WTC11 (cell line): ENCODE results near the gene FGD2.

Source experiments
- ATF2 ChIP-seq: sonication (generic); formaldehyde crosslinking; IDR thresholded peaks from 2 replicates; pipeline ENCODE4 v1.8.1; 2022; ENCODE audit warnings: low read depth, missing genetic modification reagents, borderline replicate concordance
- CREB1 ChIP-seq: sonication (generic); formaldehyde crosslinking; IDR thresholded peaks from 2 replicates; pipeline ENCODE4 v1.8.0; 2023; ENCODE audit warnings: mild to moderate bottlenecking, missing genetic modification reagents
- CTCF ChIP-seq: fragments of 200-600 bp; IDR thresholded peaks from 2 replicates; pipeline ENCODE4 v1.8.0; 2022; ENCODE audit warnings: antibody characterized with exemption
- GABPB1 ChIP-seq: sonication (generic); formaldehyde crosslinking; IDR thresholded peaks from 2 replicates; pipeline ENCODE4 v1.8.1; 2023; ENCODE audit warnings: mild to moderate bottlenecking, missing genetic modification reagents
- MYBL2 ChIP-seq: sonication (generic); formaldehyde crosslinking; IDR thresholded peaks from 2 replicates; pipeline ENCODE4 v1.8.1; 2023; ENCODE audit warnings: mild to moderate bottlenecking, moderate library complexity, missing genetic modification reagents
- NFYB ChIP-seq: sonication (generic); formaldehyde crosslinking; conservative IDR thresholded peaks from 2 replicates; pipeline ENCODE4 v1.8.0; 2022; ENCODE audit warnings: low read depth, missing genetic modification reagents
- NR1H2 ChIP-seq: sonication (generic); formaldehyde crosslinking; IDR thresholded peaks from 2 replicates; pipeline ENCODE4 v1.9.0; 2021; ENCODE audit warnings: mild to moderate bottlenecking, moderate library complexity, missing genetic modification reagents
- TF ChIP-seq, protein P1 (sequence below): sonication (generic); formaldehyde crosslinking; IDR thresholded peaks from 2 replicates; pipeline ENCODE4 v1.8.1; 2023; ENCODE audit warnings: mild to moderate bottlenecking, missing genetic modification reagents, moderate library complexity
- TF ChIP-seq, protein P2 (sequence below): sonication (generic); formaldehyde crosslinking; IDR thresholded peaks from 2 replicates; pipeline ENCODE4 v1.8.0; 2022; ENCODE audit warnings: mild to moderate bottlenecking, missing genetic modification reagents
- TF ChIP-seq, protein P3 (sequence below): sonication (generic); formaldehyde crosslinking; IDR thresholded peaks from 2 replicates; pipeline ENCODE4 v1.8.1; 2023; ENCODE audit warnings: mild to moderate bottlenecking, missing genetic modification reagents
- TF ChIP-seq, protein P4 (sequence below): fragments of 250-450 bp; sonication (Bioruptor Pico); IDR thresholded peaks from 2 replicates; pipeline ENCODE4 v2.1.2; 2022; ENCODE audit warnings: mild to moderate bottlenecking, moderate library complexity

- TF ChIP-seq ATF2 (CRISPR knock-in tag), result no peak
- TF ChIP-seq CTCF, result no peak
- TF ChIP-seq GABPB1, result no peak
- TF ChIP-seq, protein P1, sequence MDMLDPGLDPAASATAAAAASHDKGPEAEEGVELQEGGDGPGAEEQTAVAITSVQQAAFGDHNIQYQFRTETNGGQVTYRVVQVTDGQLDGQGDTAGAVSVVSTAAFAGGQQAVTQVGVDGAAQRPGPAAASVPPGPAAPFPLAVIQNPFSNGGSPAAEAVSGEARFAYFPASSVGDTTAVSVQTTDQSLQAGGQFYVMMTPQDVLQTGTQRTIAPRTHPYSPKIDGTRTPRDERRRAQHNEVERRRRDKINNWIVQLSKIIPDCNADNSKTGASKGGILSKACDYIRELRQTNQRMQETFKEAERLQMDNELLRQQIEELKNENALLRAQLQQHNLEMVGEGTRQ (CRISPR knock-in tag), result no peak
- TF ChIP-seq, protein P2, sequence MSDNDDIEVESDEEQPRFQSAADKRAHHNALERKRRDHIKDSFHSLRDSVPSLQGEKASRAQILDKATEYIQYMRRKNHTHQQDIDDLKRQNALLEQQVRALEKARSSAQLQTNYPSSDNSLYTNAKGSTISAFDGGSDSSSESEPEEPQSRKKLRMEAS (CRISPR knock-in tag), result no peak
- no peak for TF ChIP-seq NR1H2 (CRISPR knock-in tag)
- TF ChIP-seq NFYB (CRISPR knock-in tag), result no peak
- TF ChIP-seq MYBL2 (CRISPR knock-in tag), result no peak
- TF ChIP-seq, protein P3, sequence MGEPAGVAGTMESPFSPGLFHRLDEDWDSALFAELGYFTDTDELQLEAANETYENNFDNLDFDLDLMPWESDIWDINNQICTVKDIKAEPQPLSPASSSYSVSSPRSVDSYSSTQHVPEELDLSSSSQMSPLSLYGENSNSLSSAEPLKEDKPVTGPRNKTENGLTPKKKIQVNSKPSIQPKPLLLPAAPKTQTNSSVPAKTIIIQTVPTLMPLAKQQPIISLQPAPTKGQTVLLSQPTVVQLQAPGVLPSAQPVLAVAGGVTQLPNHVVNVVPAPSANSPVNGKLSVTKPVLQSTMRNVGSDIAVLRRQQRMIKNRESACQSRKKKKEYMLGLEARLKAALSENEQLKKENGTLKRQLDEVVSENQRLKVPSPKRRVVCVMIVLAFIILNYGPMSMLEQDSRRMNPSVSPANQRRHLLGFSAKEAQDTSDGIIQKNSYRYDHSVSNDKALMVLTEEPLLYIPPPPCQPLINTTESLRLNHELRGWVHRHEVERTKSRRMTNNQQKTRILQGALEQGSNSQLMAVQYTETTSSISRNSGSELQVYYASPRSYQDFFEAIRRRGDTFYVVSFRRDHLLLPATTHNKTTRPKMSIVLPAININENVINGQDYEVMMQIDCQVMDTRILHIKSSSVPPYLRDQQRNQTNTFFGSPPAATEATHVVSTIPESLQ (CRISPR knock-in tag), result no peak
- TF ChIP-seq CREB1 (CRISPR knock-in tag), result no peak
- TF ChIP-seq, protein P4, sequence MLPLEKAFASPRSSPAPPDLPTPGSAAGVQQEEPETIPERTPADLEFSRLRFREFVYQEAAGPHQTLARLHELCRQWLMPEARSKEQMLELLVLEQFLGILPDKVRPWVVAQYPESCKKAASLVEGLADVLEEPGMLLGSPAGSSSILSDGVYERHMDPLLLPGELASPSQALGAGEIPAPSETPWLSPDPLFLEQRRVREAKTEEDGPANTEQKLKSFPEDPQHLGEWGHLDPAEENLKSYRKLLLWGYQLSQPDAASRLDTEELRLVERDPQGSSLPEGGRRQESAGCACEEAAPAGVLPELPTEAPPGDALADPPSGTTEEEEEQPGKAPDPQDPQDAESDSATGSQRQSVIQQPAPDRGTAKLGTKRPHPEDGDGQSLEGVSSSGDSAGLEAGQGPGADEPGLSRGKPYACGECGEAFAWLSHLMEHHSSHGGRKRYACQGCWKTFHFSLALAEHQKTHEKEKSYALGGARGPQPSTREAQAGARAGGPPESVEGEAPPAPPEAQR (CRISPR knock-in tag), result no peak
Observed at GRCh38 chr6:37041521-37041920, 36.1 kb downstream of the FGD2 start.
